ENCODE results near the gene DRICH1.

The DRICH1 gene

DNA sequence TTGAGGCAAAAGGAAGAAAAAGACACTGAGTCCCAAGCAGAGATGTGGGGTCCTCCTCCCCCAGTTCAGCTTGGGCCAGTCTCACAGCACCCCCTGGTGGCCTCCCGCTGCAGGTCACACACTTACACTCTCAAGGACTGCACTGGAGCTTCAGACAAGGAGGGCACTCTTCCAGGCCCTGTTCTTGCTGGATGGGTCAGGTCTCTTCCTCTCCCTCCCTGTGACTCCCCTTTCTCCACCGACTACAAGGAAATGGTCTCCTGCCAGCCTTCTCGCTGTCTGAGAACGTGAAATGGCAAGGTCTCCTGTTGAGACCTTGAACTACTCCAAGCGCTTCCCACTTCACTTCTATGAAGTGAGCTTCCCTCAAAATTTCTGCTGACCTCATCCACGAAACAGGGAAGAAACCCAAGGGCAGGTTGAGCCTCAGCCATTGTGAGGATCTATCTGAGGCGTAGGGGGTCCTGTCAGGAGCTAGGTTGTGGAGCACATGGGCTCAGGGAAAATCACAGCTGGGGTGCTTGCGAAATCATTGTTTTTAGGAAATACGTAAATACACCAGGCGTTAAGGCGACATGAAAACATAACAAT, 40.8 kb downstream of the DRICH1 start:
- no peaks in the 10 kb centered on the region for H3K36me3 ChIP-seq (ENCODE audit: control insufficient read depth, insufficient read depth, low read length, severe bottlenecking)
- peak; percentile 65 for DNase-seq (ENCODE audit: low read depth)
- no peaks in the 10 kb centered on the region for H3K4me1 ChIP-seq (ENCODE audit: control insufficient read depth, insufficient read depth, low read length)
- no peaks in the 10 kb centered on the region for H3K27me3 ChIP-seq (replicated peaks; ENCODE audit: control insufficient read depth, insufficient read depth, low read length)
- H3K4me3 ChIP-seq (ENCODE audit: low read length): no peak overlapping the region
- no peak overlapping the region for H3K9ac ChIP-seq (ENCODE audit: low read length)
- no peaks in the 10 kb centered on the region for H3K9me3 ChIP-seq (ENCODE audit: control insufficient read depth, low read length)

- no peaks in the 10 kb centered on the region for H3K4me1 ChIP-seq (ENCODE audit: control insufficient read depth, insufficient read depth, low read length)
- H3K4me3 ChIP-seq (ENCODE audit: low read length): no peak overlapping the region
- DNase-seq (ENCODE audit: low read depth): no peak
- no peaks in the 10 kb centered on the region for H3K36me3 ChIP-seq (ENCODE audit: control insufficient read depth, insufficient read depth, low read length, severe bottlenecking)
- H3K9me3 ChIP-seq (ENCODE audit: control insufficient read depth, low read length): no peaks in the 10 kb centered on the region
- no peak overlapping the region for H3K9ac ChIP-seq (ENCODE audit: low read length)
- peaks cover 13% of the 10 kb centered on the region for H3K27me3 ChIP-seq (replicated peaks; ENCODE audit: control insufficient read depth, insufficient read depth, low read length)
These were observed 48.3 kb downstream of the DRICH1 start for GRCh38 chr22:23583836-23584235.

DNA sequence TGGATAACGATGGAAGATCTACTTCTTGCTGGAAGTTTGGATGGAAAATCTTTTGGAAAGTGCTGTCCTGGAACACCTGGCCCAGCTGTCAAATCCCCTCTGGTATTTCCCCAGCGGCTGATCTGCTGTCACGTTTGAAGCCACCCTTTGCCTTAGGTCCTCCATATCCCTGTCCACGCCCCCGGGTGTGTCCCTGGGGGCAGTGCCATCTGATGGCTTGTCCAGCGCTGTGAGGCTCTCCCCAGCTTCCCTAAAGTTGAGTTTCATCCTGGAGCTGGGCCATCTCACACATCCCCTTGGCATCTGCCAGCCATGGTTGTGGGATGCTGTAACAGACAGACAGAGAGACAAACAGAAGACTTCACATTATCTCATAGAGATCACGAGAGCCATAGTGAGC, 49.0 kb downstream of the DRICH1 start:
- no peaks in the 10 kb centered on the region for H3K36me3 ChIP-seq (ENCODE audit: control insufficient read depth, insufficient read depth, low read length, severe bottlenecking)

DNA sequence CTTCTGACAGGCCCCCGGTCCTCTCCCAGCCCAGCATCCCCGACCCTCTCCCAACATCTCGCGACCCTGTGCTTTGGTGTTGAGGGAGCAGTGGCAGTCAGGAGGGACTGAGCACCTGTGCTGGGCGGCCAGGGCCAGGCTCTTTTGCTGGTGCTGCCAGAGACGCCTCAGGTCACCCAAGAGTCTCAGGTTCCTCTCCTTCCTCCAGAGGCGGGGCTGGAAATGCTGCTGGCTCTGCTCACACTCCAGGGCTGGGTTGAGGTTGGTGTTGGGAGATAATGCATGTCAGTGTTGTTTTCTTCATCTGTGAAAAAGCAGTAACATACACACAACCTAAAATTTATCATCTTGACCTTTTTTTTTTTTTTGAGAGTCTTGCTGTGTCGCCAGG, 50.9 kb downstream of the DRICH1 start:
- H3K9me3 ChIP-seq (ENCODE audit: control insufficient read depth, low read length): no peaks in the 10 kb centered on the region
- no peak for DNase-seq (ENCODE audit: low read depth)
- H3K4me3 ChIP-seq (ENCODE audit: low read length): no peak overlapping the region
- peaks cover 21% of the 10 kb centered on the region for H3K27me3 ChIP-seq (replicated peaks; ENCODE audit: control insufficient read depth, insufficient read depth, low read length)
- H3K4me1 ChIP-seq (ENCODE audit: control insufficient read depth, insufficient read depth, low read length): no peaks in the 10 kb centered on the region
- H3K9ac ChIP-seq (ENCODE audit: low read length): no peak overlapping the region
- H3K36me3 ChIP-seq (ENCODE audit: control insufficient read depth, insufficient read depth, low read length, severe bottlenecking): no peaks in the 10 kb centered on the region

More for the DNA sequence above, 49.0 kb downstream of the DRICH1 start:
- H3K9me3 ChIP-seq (ENCODE audit: control insufficient read depth, low read length): no peaks in the 10 kb centered on the region
- no peak overlapping the region for H3K4me3 ChIP-seq (ENCODE audit: low read length)
- no peak overlapping the region for H3K9ac ChIP-seq (ENCODE audit: low read length)
- no peak for DNase-seq (ENCODE audit: low read depth)
- H3K27me3 ChIP-seq (replicated peaks; ENCODE audit: control insufficient read depth, insufficient read depth, low read length): peaks cover 16% of the 10 kb centered on the region
- H3K4me1 ChIP-seq (ENCODE audit: control insufficient read depth, insufficient read depth, low read length): no peaks in the 10 kb centered on the region

GRCh38 chr22:23580576-23581259, 51.4 kb downstream of the DRICH1 start:
- Histone ChIP-seq H3K4me1 (ENCODE audit: control insufficient read depth, insufficient read depth, low read length) (no peaks in the 10 kb centered on the region), H3K36me3 (ENCODE audit: control insufficient read depth, insufficient read depth, low read length, severe bottlenecking) (no peaks in the 10 kb centered on the region), H3K4me3 (ENCODE audit: low read length) (no peak overlapping the region), H3K27me3 (replicated peaks; ENCODE audit: control insufficient read depth, insufficient read depth, low read length) (peaks cover 21% of the 10 kb centered on the region), H3K9ac (ENCODE audit: low read length) (no peak overlapping the region), H3K9me3 (ENCODE audit: control insufficient read depth, low read length) (no peaks in the 10 kb centered on the region)
- no peak for DNase-seq (ENCODE audit: low read depth)

- Histone ChIP-seq H3K27me3 (replicated peaks; ENCODE audit: control insufficient read depth, insufficient read depth, low read length) (peaks cover 16% of the 10 kb centered on the region), H3K9ac (ENCODE audit: low read length) (no peak within 1 kb of the TSS), H3K36me3 (ENCODE audit: control insufficient read depth, insufficient read depth, low read length, severe bottlenecking) (no peaks in the 10 kb centered on the region), H3K4me1 (ENCODE audit: control insufficient read depth, insufficient read depth, low read length) (no peaks in the 10 kb centered on the region), H3K4me3 (ENCODE audit: low read length) (no peak within 1 kb of the TSS), H3K9me3 (ENCODE audit: control insufficient read depth, low read length) (no peaks in the 10 kb centered on the region)
- no peak for DNase-seq (ENCODE audit: low read depth)
These were observed 52.1 kb downstream of the DRICH1 start, which contains the start of gene IGLL1 for GRCh38 chr22:23579870-23580575. IGLL1 (minus strand) TSS chr22:23580290; CDS start chr22:23580190, 100 bp downstream.

DNA sequence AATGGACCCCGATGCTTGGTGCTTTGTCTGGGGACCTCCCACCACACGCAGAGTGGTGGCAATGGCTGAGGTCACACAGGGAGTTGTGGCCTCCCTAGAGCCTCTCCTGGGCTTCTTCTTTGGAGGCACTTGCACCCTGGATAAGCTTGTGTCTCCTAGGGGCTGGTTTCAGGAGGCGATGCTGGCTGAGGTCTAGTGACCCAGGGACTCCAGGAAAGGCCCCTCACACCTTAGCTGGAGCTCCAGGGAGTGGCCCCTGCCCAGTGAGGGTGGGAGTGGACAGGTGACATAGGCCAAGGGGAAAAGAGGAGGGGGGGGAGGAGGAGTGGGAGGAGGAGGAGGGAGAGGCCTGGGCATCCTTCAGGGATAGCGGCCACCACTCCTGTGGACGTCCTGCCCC, 52.8 kb downstream of the DRICH1 start:
- Histone ChIP-seq H3K27me3 (replicated peaks; ENCODE audit: control insufficient read depth, insufficient read depth, low read length) (peaks cover 13% of the 10 kb centered on the region), H3K4me3 (ENCODE audit: low read length) (no peak overlapping the region), H3K9me3 (ENCODE audit: control insufficient read depth, low read length) (no peaks in the 10 kb centered on the region), H3K36me3 (ENCODE audit: control insufficient read depth, insufficient read depth, low read length, severe bottlenecking) (no peaks in the 10 kb centered on the region), H3K4me1 (ENCODE audit: control insufficient read depth, insufficient read depth, low read length) (no peaks in the 10 kb centered on the region), H3K9ac (ENCODE audit: low read length) (no peak overlapping the region)
- DNase-seq (ENCODE audit: low read depth): no peak

DNA sequence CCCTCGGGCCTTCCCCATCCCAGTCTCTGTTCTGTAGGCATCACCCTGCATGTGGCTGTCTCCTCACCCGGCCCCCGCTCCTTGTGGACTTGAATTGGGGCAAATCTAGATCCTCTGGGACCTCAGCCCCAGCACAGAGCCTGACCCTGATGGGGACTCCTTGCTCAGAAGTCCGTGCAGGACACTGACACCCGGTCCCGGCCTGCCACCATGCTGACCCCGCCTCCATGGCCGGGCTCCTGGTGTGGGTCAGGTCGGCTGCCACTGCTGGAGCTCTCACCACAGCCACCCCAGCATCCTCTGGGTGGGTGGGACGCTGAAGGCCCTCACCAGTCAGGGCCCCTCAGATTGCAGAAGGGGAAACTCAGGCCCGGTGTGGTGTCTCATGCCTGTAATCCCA, 53.8 kb downstream of the DRICH1 start:
- Histone ChIP-seq H3K27me3 (replicated peaks; ENCODE audit: control insufficient read depth, insufficient read depth, low read length) (peaks cover 13% of the 10 kb centered on the region), H3K9ac (ENCODE audit: low read length) (no peak overlapping the region), H3K4me1 (ENCODE audit: control insufficient read depth, insufficient read depth, low read length) (no peaks in the 10 kb centered on the region), H3K36me3 (ENCODE audit: control insufficient read depth, insufficient read depth, low read length, severe bottlenecking) (no peaks in the 10 kb centered on the region), H3K9me3 (ENCODE audit: control insufficient read depth, low read length) (no peaks in the 10 kb centered on the region), H3K4me3 (ENCODE audit: low read length) (no peak overlapping the region)
- no peak for DNase-seq (ENCODE audit: low read depth)

DNA sequence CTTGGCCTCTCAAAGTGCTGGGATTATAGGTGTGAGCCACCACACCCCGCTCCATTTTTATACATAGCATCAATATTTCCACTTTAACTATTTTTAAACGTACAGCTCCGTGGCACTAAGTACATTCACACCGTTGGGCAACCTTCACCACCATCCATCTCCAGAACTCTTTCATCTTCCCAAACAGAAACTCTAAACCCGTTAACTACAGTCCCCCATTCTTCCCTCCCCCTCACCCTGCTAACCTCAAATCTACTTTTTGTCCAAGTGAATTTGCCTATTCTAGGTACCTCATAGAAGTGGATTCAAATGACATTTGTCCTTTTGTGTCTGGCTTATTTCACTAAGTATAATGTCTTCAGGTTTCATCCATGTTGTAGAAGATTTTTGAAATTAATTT, 55.4 kb downstream of the DRICH1 start:
- Histone ChIP-seq H3K36me3 (ENCODE audit: control insufficient read depth, insufficient read depth, low read length, severe bottlenecking) (no peaks in the 10 kb centered on the region), H3K4me3 (ENCODE audit: low read length) (no peak overlapping the region), H3K9me3 (ENCODE audit: control insufficient read depth, low read length) (no peaks in the 10 kb centered on the region), H3K9ac (ENCODE audit: low read length) (no peak overlapping the region), H3K27me3 (replicated peaks; ENCODE audit: control insufficient read depth, insufficient read depth, low read length) (peaks cover 13% of the 10 kb centered on the region), H3K4me1 (ENCODE audit: control insufficient read depth, insufficient read depth, low read length) (no peaks in the 10 kb centered on the region)
- no peak for DNase-seq (ENCODE audit: low read depth)

DNA sequence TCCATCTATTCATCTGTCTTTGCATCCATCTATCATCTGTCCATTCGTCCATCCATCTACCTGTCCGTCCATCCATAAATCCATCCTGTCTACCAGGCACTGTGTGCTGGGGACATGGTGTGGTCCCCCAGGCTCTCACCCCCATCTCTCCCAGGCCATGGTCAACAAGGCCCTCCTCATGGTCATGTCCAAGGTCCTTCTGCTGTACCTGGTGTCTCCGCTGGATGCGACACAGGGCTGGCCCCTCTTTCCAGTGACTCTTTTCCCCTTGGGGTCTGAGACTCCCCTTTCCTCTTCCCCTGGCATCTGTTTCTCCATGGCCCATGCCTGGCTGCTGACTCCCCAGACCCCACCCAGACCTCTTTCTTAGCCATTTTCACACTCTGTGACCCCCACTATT, 56.5 kb downstream of the DRICH1 start:
- Histone ChIP-seq H3K27me3 (replicated peaks; ENCODE audit: control insufficient read depth, insufficient read depth, low read length) (peaks cover 13% of the 10 kb centered on the region), H3K4me1 (ENCODE audit: control insufficient read depth, insufficient read depth, low read length) (no peaks in the 10 kb centered on the region), H3K9ac (ENCODE audit: low read length) (no peak overlapping the region), H3K4me3 (ENCODE audit: low read length) (no peak overlapping the region), H3K9me3 (ENCODE audit: control insufficient read depth, low read length) (no peaks in the 10 kb centered on the region), H3K36me3 (ENCODE audit: control insufficient read depth, insufficient read depth, low read length, severe bottlenecking) (no peaks in the 10 kb centered on the region)
- no peak for DNase-seq (ENCODE audit: low read depth)

- no peak overlapping the region for H3K4me3 ChIP-seq (ENCODE audit: low read length)
- no peak overlapping the region for H3K9ac ChIP-seq (ENCODE audit: low read length)
- no peaks in the 10 kb centered on the region for H3K36me3 ChIP-seq (ENCODE audit: control insufficient read depth, insufficient read depth, low read length, severe bottlenecking)
- peaks cover 13% of the 10 kb centered on the region for H3K27me3 ChIP-seq (replicated peaks; ENCODE audit: control insufficient read depth, insufficient read depth, low read length)
- H3K4me1 ChIP-seq (ENCODE audit: control insufficient read depth, insufficient read depth, low read length): no peaks in the 10 kb centered on the region
- H3K9me3 ChIP-seq (ENCODE audit: control insufficient read depth, low read length): no peaks in the 10 kb centered on the region
- DNase-seq (ENCODE audit: low read depth): no peak
These were observed 57.2 kb downstream of the DRICH1 start for GRCh38 chr22:23574877-23575276.

Measured in adipocyte (in vitro differentiated cells).